Measurements from ENCODE around the gene HNRNPA1. TPM values are rescaled to one million over a fixed set of nuclear protein-coding genes. Genes with fewer than 3 reads are reported as not detected.
"Not testable (repeated sequence)": the region's sequence is repeated elsewhere in the genome, so short reads cannot be mapped to it uniquely, and the experiment has no call there.

The HNRNPA1 gene
- total RNA-seq, 1 experiment from 2014 or later, result 3,193 TPM

DNA sequence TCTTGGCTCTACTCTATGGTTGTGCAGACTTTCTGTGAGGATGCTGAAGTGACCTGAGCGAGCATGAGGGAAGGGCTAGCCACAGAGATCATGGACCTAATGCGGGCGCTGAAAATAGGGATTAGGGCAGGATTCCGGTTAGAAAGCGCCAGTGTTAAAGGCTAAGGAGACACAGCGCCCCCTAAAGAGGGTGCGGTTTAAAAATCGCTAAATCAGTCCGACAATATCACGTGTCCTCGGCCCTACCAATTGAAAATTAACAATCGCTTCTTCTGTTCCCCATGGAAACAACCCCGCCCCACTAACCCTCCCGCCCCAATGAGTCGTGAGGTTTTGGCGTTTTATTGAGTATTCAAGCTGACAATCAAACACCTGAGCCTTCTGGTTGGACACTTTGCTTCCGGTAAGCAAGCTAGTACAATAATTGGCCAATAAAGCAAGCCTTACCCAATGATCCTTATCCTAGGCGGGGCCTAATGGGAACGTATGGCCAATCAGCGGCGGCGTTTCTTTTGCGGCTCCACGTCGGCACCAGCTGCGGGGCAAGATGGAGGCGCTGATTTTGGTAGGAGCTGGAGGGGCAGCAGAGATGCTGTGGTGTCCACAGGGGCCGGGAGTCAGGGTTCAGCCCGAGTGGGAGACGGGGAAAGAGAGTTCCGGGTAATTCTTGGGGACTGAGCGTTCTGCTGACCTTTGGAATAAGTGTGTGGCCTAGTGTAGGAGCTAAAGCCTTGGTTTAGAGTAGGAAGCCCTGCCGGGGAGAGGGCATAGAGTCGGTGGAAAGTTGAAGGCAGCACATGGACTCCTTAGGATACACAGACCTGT is 44.3 kb downstream of the HNRNPA1 start, which contains the start of gene COPZ1:
COPZ1 (plus strand) TSS at position 515 of the 825 bp plus-strand sequence; CDS start at position 548, 33 bp downstream.
- no peaks in the 10 kb centered on the region for H3K79me1 ChIP-seq (ENCODE audit: insufficient read depth, low read depth, low read length, poor library complexity, severe bottlenecking)
- H3K56ac ChIP-seq (ENCODE audit: insufficient read length, low read depth, low read length), result no peak within 1 kb of the TSS
- peak within 1 kb of the TSS; percentile 72 for H3K4me2 ChIP-seq (ENCODE audit: insufficient read depth, insufficient read length, low read length)
- peak within 1 kb of the TSS; percentile 94 for H3K9ac ChIP-seq (ENCODE audit: extremely low read depth, insufficient read length, low read length)
- TF ChIP-seq, protein P1, sequence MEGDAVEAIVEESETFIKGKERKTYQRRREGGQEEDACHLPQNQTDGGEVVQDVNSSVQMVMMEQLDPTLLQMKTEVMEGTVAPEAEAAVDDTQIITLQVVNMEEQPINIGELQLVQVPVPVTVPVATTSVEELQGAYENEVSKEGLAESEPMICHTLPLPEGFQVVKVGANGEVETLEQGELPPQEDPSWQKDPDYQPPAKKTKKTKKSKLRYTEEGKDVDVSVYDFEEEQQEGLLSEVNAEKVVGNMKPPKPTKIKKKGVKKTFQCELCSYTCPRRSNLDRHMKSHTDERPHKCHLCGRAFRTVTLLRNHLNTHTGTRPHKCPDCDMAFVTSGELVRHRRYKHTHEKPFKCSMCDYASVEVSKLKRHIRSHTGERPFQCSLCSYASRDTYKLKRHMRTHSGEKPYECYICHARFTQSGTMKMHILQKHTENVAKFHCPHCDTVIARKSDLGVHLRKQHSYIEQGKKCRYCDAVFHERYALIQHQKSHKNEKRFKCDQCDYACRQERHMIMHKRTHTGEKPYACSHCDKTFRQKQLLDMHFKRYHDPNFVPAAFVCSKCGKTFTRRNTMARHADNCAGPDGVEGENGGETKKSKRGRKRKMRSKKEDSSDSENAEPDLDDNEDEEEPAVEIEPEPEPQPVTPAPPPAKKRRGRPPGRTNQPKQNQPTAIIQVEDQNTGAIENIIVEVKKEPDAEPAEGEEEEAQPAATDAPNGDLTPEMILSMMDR (conservative IDR thresholded peaks at IDR 0.05), result peak; percentile 90
- peak within 1 kb of the TSS; percentile 93 for H3K18ac ChIP-seq (ENCODE audit: insufficient read length, low read depth, low read length)
- peaks cover 0 to 2% (median 0%) of the 10 kb centered on the region in 3 experiments; a peak in 1 of 7 replicates for H3K36me3 Mint-ChIP-seq (ENCODE audit: insufficient read depth in 1 of 3, low read depth in 3 of 3)
- no peaks in the 10 kb centered on the region for H3K79me2 ChIP-seq (ENCODE audit: insufficient read depth, low read length)
- no peak within 1 kb of the TSS for H2BK120ac ChIP-seq (ENCODE audit: low read depth, low read length, poor library complexity, severe bottlenecking)
- no peak within 1 kb of the TSS for H2BK5ac ChIP-seq (ENCODE audit: insufficient read length, low read length)
- H3K14ac ChIP-seq (ENCODE audit: insufficient read depth, low read length), result peak within 1 kb of the TSS; percentile 85; the same call in 1 of the 2 replicates
- no peak within 1 kb of the TSS for H4K91ac ChIP-seq (ENCODE audit: insufficient read length, low read depth, low read length)
- peak; percentile 99 for DNase-seq
- no peak within 1 kb of the TSS for H2BK15ac ChIP-seq (ENCODE audit: low read depth, low read length)
- no peaks in the 10 kb centered on the region for H3K23me2 ChIP-seq (ENCODE audit: insufficient read length, low read depth, low read length, poor library complexity, severe bottlenecking)
- H3K9me3 ChIP-seq (ENCODE audit: control insufficient read depth, low read depth, low read length), result no peaks in the 10 kb centered on the region
- H3K4me1 Mint-ChIP-seq, result peaks cover 19 to 25% of the 10 kb centered on the region in 2 experiments
- WGBS (ENCODE audit: extremely low coverage, insufficient read length, low lambda C conversion rate), result no CpG with 5 or more reads among the region's 34 CpGs
- H2BK20ac ChIP-seq (ENCODE audit: low read depth, low read length, poor library complexity, severe bottlenecking), result no peak within 1 kb of the TSS
- no peaks in the 10 kb centered on the region for H4K20me1 ChIP-seq (ENCODE audit: control insufficient read depth, insufficient read depth, insufficient read length)
- H3K27me3 Mint-ChIP-seq (ENCODE audit: low read depth), result no peaks in the 10 kb centered on the region
- no peak within 1 kb of the TSS for H4K8ac ChIP-seq (replicated peaks; ENCODE audit: insufficient read length, low read depth, low read length)
- no peak within 1 kb of the TSS for H3K23ac ChIP-seq (ENCODE audit: insufficient read length, low read depth, low read length)
- peak within 1 kb of the TSS; percentile 99 to 100 (median 99) for H3K27ac Mint-ChIP-seq
- no peak within 1 kb of the TSS for H3T11ph ChIP-seq (ENCODE audit: low read length)
- no peak within 1 kb of the TSS for H2BK12ac ChIP-seq (ENCODE audit: insufficient read length, low read depth, low read length)
- peak within 1 kb of the TSS; percentile 99 to 100 for H3K4me3 Mint-ChIP-seq
- no peak within 1 kb of the TSS for H4K5ac ChIP-seq (ENCODE audit: insufficient read length, low read depth, low read length)
- H3K27me3 ChIP-seq (ENCODE audit: insufficient read depth, low read length), result no peaks in the 10 kb centered on the region
- H3K4me1 ChIP-seq (ENCODE audit: insufficient read depth, low read length), result no peaks in the 10 kb centered on the region; the same call in 1 of the 2 replicates
- H2AFZ ChIP-seq (ENCODE audit: low read length), result peak within 1 kb of the TSS; percentile 65
- H3K9me3 Mint-ChIP-seq, result no peaks in the 10 kb centered on the region
- no peak within 1 kb of the TSS for H3K4ac ChIP-seq (ENCODE audit: low read depth, low read length)
- no peak within 1 kb of the TSS for H3K27ac ChIP-seq (ENCODE audit: insufficient read length, low read depth, low read length)
- H2AK5ac ChIP-seq (ENCODE audit: insufficient read length, low read length), result no peak within 1 kb of the TSS

DNA sequence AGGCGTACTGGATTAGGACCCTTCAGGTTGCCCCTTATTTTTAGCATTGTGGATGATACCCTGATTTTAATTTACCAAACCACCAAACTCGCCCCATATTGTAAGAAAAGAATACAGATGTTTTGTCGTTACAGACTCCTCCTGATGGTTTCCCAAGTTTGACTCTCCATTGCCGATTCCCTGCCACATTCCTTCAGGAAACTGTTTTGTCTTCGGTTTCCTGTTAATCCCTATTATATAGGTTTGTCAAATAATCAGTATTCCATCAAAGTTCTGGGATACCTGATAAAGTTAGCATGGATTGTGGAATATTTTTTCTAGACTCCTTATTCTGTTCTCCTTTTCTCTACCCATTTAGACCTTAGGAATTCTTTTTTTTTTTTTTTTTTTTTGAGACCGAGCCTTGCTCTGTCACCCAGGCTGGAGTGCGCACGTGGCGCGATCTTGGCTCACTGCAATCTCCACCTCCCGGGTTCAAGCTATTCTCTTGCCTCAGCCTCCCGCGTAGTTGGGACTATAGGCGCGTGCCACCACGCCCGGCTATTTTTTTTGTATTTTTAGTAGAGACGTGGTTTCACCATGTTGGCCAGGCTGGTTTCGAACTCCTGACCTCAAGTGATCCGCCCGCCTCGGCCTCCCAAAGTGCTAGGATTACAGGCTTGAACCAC is 45.0 kb downstream of the HNRNPA1 start:
- H3K4me1 Mint-ChIP-seq, result peaks cover 21 to 30% of the 10 kb centered on the region in 2 experiments
- H2BK120ac ChIP-seq (ENCODE audit: low read depth, low read length, poor library complexity, severe bottlenecking); H4K8ac ChIP-seq (replicated peaks; ENCODE audit: insufficient read length, low read depth, low read length); H3K36me3 Mint-ChIP-seq (ENCODE audit: insufficient read depth in 1 of 3, low read depth in 3 of 3); H3K79me1 ChIP-seq (ENCODE audit: insufficient read depth, low read depth, low read length, poor library complexity, severe bottlenecking); H3K4me1 ChIP-seq (ENCODE audit: insufficient read depth, low read length); H3K23me2 ChIP-seq (ENCODE audit: insufficient read length, low read depth, low read length, poor library complexity, severe bottlenecking); H3K27me3 ChIP-seq (ENCODE audit: insufficient read depth, low read length); H3K9me3 Mint-ChIP-seq; H2AK5ac ChIP-seq (ENCODE audit: insufficient read length, low read length); H3K23ac ChIP-seq (ENCODE audit: insufficient read length, low read depth, low read length); H2AFZ ChIP-seq (ENCODE audit: low read length); H2BK20ac ChIP-seq (ENCODE audit: low read depth, low read length, poor library complexity, severe bottlenecking); H2BK12ac ChIP-seq (ENCODE audit: insufficient read length, low read depth, low read length); H3K27ac ChIP-seq (ENCODE audit: insufficient read length, low read depth, low read length); H4K5ac ChIP-seq (ENCODE audit: insufficient read length, low read depth, low read length); H3K27me3 Mint-ChIP-seq (ENCODE audit: low read depth); H3K56ac ChIP-seq (ENCODE audit: insufficient read length, low read depth, low read length); H4K91ac ChIP-seq (ENCODE audit: insufficient read length, low read depth, low read length); H3T11ph ChIP-seq (ENCODE audit: low read length); H3K4ac ChIP-seq (ENCODE audit: low read depth, low read length); H3K79me2 ChIP-seq (ENCODE audit: insufficient read depth, low read length); DNase-seq; H3K9me3 ChIP-seq (ENCODE audit: control insufficient read depth, low read depth, low read length); H4K20me1 ChIP-seq (ENCODE audit: control insufficient read depth, insufficient read depth, insufficient read length); H2BK15ac ChIP-seq (ENCODE audit: low read depth, low read length); H2BK5ac ChIP-seq (ENCODE audit: insufficient read length, low read length): not testable (repeated sequence)
- peak overlapping the region; percentile 94 for H3K9ac ChIP-seq (ENCODE audit: extremely low read depth, insufficient read length, low read length)
- H3K18ac ChIP-seq (ENCODE audit: insufficient read length, low read depth, low read length), result peak overlapping the region; percentile 93
- H3K4me2 ChIP-seq (ENCODE audit: insufficient read depth, insufficient read length, low read length), result peak overlapping the region; percentile 72
- WGBS (ENCODE audit: extremely low coverage, insufficient read length, low lambda C conversion rate), result no CpG with 5 or more reads among the region's 22 CpGs
- peak overlapping the region; percentile 99 to 100 (median 99) for H3K27ac Mint-ChIP-seq
- peak overlapping the region; percentile 99 to 100 for H3K4me3 Mint-ChIP-seq
- peak overlapping the region; percentile 85; the same call in 1 of the 2 replicates for H3K14ac ChIP-seq (ENCODE audit: insufficient read depth, low read length)

Data from H9 (cell line).